Neural progenitor cell (in vitro differentiated cells): ENCODE results near the gene HECA.
"Not testable (repeated sequence)": the region's sequence is repeated elsewhere in the genome, so short reads cannot be mapped to it uniquely, and the experiment has no call there.

ENCODE experiments used
- EZH2 ChIP-seq: fragments of 200-600 bp; sonication (generic); IDR thresholded peaks from 2 replicates; pipeline ENCODE4 v1.6.1; 2017; ENCODE audit warnings: antibody characterized with exemption, mild to moderate bottlenecking, moderate library complexity
- TF ChIP-seq, protein P1 (sequence below): fragments of 200-600 bp; sonication (generic); IDR thresholded peaks from 2 replicates; pipeline ENCODE4 v1.5.1; 2017; ENCODE audit warnings: antibody characterized with exemption, mild to moderate bottlenecking

DNA sequence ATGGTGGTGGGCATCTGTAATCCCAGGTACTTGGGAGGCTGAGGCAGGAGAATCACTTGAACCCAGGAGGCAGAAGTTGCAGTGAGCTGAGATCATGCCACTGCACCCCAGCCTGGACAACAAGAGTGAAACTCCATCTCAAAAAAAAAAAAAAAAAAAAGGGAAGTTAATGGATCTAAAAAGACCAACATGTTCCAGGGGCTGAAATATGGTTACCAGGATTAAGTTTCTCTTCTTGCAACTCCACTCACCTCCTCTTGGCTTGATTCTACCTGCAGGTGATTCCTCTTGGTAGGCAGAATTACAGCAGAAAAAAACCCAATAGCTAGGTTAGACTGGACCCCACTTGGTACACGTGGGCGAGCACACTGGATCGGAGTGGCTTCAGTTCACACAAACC is 93.5 kb downstream of the HECA start:
- TF ChIP-seq, protein P1, sequence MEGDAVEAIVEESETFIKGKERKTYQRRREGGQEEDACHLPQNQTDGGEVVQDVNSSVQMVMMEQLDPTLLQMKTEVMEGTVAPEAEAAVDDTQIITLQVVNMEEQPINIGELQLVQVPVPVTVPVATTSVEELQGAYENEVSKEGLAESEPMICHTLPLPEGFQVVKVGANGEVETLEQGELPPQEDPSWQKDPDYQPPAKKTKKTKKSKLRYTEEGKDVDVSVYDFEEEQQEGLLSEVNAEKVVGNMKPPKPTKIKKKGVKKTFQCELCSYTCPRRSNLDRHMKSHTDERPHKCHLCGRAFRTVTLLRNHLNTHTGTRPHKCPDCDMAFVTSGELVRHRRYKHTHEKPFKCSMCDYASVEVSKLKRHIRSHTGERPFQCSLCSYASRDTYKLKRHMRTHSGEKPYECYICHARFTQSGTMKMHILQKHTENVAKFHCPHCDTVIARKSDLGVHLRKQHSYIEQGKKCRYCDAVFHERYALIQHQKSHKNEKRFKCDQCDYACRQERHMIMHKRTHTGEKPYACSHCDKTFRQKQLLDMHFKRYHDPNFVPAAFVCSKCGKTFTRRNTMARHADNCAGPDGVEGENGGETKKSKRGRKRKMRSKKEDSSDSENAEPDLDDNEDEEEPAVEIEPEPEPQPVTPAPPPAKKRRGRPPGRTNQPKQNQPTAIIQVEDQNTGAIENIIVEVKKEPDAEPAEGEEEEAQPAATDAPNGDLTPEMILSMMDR: not testable (repeated sequence)
- not testable (repeated sequence) for TF ChIP-seq EZH2
